Mesenchymal stem cell (in vitro differentiated cells and primary cell): ENCODE results near the gene TDRD9. TPM values are rescaled to one million over a fixed set of nuclear protein-coding genes. Genes with fewer than 3 reads are reported as not detected.

Experiments
- DNase-seq: peaks from one replicate; pipeline ENCODE4 v3.0.0-alpha.2; 2013
- H2AFZ ChIP-seq: one replicate; pipeline ENCODE4 v1.6.1; 2013; ENCODE audit warnings: low read depth, mild to moderate bottlenecking, control low read depth, inconsistent platforms, low read length, moderate library complexity
- H2AK5ac ChIP-seq: 2 replicates; pipeline ENCODE4 v1.6.1; 2013; ENCODE audit warnings: low read length, moderate library complexity, mild to moderate bottlenecking, inconsistent platforms; ENCODE audit not compliant: severe bottlenecking
- H2BK120ac ChIP-seq: one replicate; pipeline ENCODE4 v1.6.1; 2013; ENCODE audit warnings: low read depth, mild to moderate bottlenecking, inconsistent platforms, low read length, moderate library complexity
- H2BK12ac ChIP-seq, 2 experiments: one replicate each; pipeline ENCODE4 v1.6.1; 2013; ENCODE audit warnings: inconsistent platforms in 2 of 2, low read length in 2 of 2, mild to moderate bottlenecking in 2 of 2, moderate library complexity in 2 of 2, control low read depth in 1 of 2
- H2BK15ac ChIP-seq: one replicate; pipeline ENCODE4 v1.6.1; 2013; ENCODE audit warnings: mild to moderate bottlenecking, low read depth, inconsistent platforms; ENCODE audit not compliant: poor library complexity, severe bottlenecking
- H2BK5ac ChIP-seq: 2 replicates; pipeline ENCODE4 v1.6.1; 2013; ENCODE audit warnings: low read depth, mild to moderate bottlenecking, low read length, control low read depth, inconsistent platforms; ENCODE audit not compliant: poor library complexity, severe bottlenecking
- H3K14ac ChIP-seq, 2 experiments: one replicate each; pipeline ENCODE4 v1.6.1; 2013; ENCODE audit warnings: inconsistent platforms in 2 of 2, low read length in 2 of 2, control low read depth in 1 of 2, mild to moderate bottlenecking in 1 of 2, moderate library complexity in 1 of 2
- H3K18ac ChIP-seq, 2 experiments: one replicate each; pipeline ENCODE4 v1.6.1; 2013; ENCODE audit warnings: inconsistent platforms in 2 of 2, low read length in 2 of 2, control low read depth in 1 of 2, low read depth in 1 of 2, mild to moderate bottlenecking in 1 of 2
- H3K23ac ChIP-seq, 2 experiments: one replicate each; pipeline ENCODE4 v1.6.1; 2013; ENCODE audit warnings: inconsistent platforms in 2 of 2, low read length in 2 of 2, mild to moderate bottlenecking in 2 of 2, moderate library complexity in 2 of 2, control low read depth in 1 of 2
- H3K27ac ChIP-seq: 2 replicates; pipeline ENCODE4 v1.5.1; 2013; ENCODE audit warnings: mild to moderate bottlenecking, moderate library complexity, low read length, control low read depth, inconsistent platforms; ENCODE audit not compliant: poor library complexity, severe bottlenecking
- H3K27me3 ChIP-seq, 2 experiments: 2 replicates each; pipeline versions ENCODE4 v1.6.1 to v1.7.0; 2013; ENCODE audit warnings: low read length in 2 of 2, mild to moderate bottlenecking in 2 of 2, moderate library complexity in 2 of 2, control low read depth in 1 of 2, inconsistent platforms in 1 of 2; ENCODE audit not compliant: control insufficient read depth in 1 of 2, insufficient read depth in 1 of 2
- H3K36me3 ChIP-seq, 2 experiments: 2 replicates each; pipeline versions ENCODE4 v1.6.1 to v1.7.0; 2013; ENCODE audit warnings: low read length in 2 of 2, control low read depth in 1 of 2, inconsistent platforms in 1 of 2, low read depth in 1 of 2, mild to moderate bottlenecking in 1 of 2; ENCODE audit not compliant: insufficient read depth in 2 of 2, control insufficient read depth in 1 of 2
- H3K4ac ChIP-seq, 2 experiments: one replicate each; pipeline ENCODE4 v1.6.1; 2013; ENCODE audit warnings: inconsistent platforms in 2 of 2, low read length in 2 of 2, mild to moderate bottlenecking in 2 of 2, moderate library complexity in 2 of 2, control low read depth in 1 of 2, low read depth in 1 of 2
- H3K4me1 ChIP-seq: 2 replicates; pipeline ENCODE4 v1.6.1; 2013; ENCODE audit warnings: low read depth, low read length, control low read depth; ENCODE audit not compliant: control insufficient read depth, insufficient read depth
- H3K4me2 ChIP-seq: 2 replicates; pipeline ENCODE4 v1.6.1; 2013; ENCODE audit warnings: low read length, mild to moderate bottlenecking, inconsistent platforms; ENCODE audit not compliant: poor library complexity, severe bottlenecking
- H3K4me3 ChIP-seq, 2 experiments: 2 replicates each; pipeline versions ENCODE4 v1.5.1 to v1.7.0; 2013; ENCODE audit warnings: low read length in 2 of 2, mild to moderate bottlenecking in 2 of 2, control low read depth in 1 of 2, low read depth in 1 of 2; ENCODE audit not compliant: insufficient read depth in 1 of 2
- H3K79me1 ChIP-seq: replicated peaks from 2 replicates; pipeline ENCODE4 v1.6.1; 2013; ENCODE audit warnings: mild to moderate bottlenecking, control low read depth, low read length, inconsistent platforms; ENCODE audit not compliant: poor library complexity, severe bottlenecking
- H3K9ac ChIP-seq: 2 replicates; pipeline ENCODE4 v1.7.0; 2013; ENCODE audit warnings: mild to moderate bottlenecking, low read length, moderate library complexity
- H3K9me3 ChIP-seq: 2 replicates; pipeline ENCODE4 v1.7.0; 2013; ENCODE audit warnings: mild to moderate bottlenecking, low read length; ENCODE audit not compliant: control insufficient read depth
- H4K8ac ChIP-seq: one replicate; pipeline ENCODE4 v1.6.1; 2013; ENCODE audit warnings: inconsistent platforms, mild to moderate bottlenecking, low read length, moderate library complexity
- H4K91ac ChIP-seq: one replicate; pipeline ENCODE4 v1.6.1; 2013; ENCODE audit warnings: mild to moderate bottlenecking, low read length, inconsistent platforms
- WGBS: methylation state at CpG from one replicate; pipeline ENCODE4 v1.1.7; 2013; ENCODE audit warnings: mixed read lengths; 5-methylcytosine and 5-hydroxymethylcytosine counted together
- small RNA-seq: library from polyadenylated mRNA; stranded (forward); fragments of <200 nt; extraction: miRNeasy Mini kit (QIAGEN cat#:217004); gene quantifications from one replicate; pipeline ENCODE3, GENCODE V24; 2013; ENCODE audit warnings: low read depth

Gene TDRD9

DNA sequence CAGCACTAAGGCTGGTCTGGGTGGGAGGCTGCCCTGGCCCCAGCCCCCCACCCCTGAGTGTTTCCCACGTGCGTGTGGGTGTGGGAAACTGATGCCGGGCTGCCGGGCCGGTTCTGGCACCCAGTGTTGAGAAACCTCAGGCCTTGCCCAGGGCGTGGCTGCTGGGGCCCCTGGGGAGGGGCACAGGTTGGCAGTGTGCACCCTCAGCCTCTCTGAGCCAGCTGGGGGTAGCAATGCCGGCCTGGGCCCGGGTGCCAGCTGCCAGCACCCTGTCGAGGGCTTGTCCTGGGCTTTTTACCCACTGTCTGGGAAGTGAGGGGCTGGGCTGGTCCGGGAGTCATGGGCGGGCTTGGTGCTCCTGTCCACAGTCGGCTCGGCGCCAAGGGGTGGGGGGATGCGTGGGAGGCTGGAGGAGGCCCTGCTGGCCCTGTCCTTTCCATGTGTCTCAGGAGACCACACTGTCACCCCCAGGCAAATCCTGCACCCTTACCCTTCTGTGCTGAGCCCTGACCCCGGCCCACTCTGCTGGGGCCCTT is 172.9 kb downstream of the TDRD9 start:
- no peak overlapping the region for H3K23ac ChIP-seq
- H2AFZ ChIP-seq, result no peak overlapping the region
- H3K14ac ChIP-seq, result no peak overlapping the region
- no peak overlapping the region for H4K91ac ChIP-seq
- no peaks in the 10 kb centered on the region for H3K79me1 ChIP-seq
- no peak for DNase-seq
- peaks cover 2% of the 10 kb centered on the region for H3K4me1 ChIP-seq
- H3K4ac ChIP-seq, result no peak overlapping the region
- no peak overlapping the region for H2BK120ac ChIP-seq
- H3K9me3 ChIP-seq, result no peaks in the 10 kb centered on the region
- H3K4me3 ChIP-seq, result no peak overlapping the region
- no peak overlapping the region for H3K18ac ChIP-seq
- H3K27me3 ChIP-seq, result peaks cover 0 to 10% of the 10 kb centered on the region in 2 experiments
- H3K9ac ChIP-seq, result no peak overlapping the region
- no peak overlapping the region for H4K8ac ChIP-seq
- H2BK5ac ChIP-seq, result no peak overlapping the region
- H3K36me3 ChIP-seq, result no peaks in the 10 kb centered on the region
- no peak overlapping the region for H2BK15ac ChIP-seq
- H2BK12ac ChIP-seq, result no peak overlapping the region
- H3K4me2 ChIP-seq, result no peak overlapping the region
- WGBS, result 78% methylated on average over 15 of the region's 16 CpGs
- no peak overlapping the region for H2AK5ac ChIP-seq
- no peak overlapping the region for H3K27ac ChIP-seq

DNA sequence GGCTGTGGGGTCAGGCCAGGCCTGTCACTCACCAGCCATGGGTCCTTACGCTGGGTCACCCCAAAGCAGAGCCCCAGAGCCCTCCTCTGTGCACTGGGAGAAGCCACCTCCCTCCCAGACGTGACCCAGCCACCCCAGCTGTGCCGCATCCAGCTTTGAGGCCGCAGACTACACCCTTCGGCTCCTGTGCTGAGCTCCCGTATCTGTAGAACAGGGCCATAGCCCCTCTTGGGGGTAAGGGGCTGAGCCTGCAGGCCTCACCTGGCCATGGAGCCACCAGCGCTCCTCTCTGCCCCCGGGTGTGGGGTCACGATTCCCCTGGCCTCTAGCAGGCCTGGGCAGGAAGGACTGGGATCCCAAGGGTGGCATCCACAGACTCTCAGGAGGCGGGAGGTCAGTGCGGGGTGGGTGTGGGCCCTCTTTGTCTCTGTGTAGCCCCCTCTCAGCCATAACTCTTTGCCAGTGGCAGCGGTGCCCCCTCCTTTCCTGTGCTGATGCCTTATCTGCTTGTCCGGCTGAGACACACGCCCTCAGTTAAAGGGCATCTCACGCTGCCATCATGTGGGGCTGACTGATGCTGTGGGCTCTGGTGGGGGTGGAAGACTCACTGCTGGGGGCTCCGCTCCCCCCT is 173.5 kb downstream of the TDRD9 start:
- H3K4me2 ChIP-seq, result no peak overlapping the region
- WGBS, result 89% methylated on average over 13 of the region's 16 CpGs
- H3K18ac ChIP-seq, result no peak overlapping the region
- H4K91ac ChIP-seq, result no peak overlapping the region
- no peak overlapping the region for H3K27ac ChIP-seq
- peaks cover 2% of the 10 kb centered on the region for H3K4me1 ChIP-seq
- DNase-seq, result no peak
- H3K4me3 ChIP-seq, result no peak overlapping the region
- H4K8ac ChIP-seq, result no peak overlapping the region
- H2BK5ac ChIP-seq, result no peak overlapping the region
- no peak overlapping the region for H2BK12ac ChIP-seq
- H3K4ac ChIP-seq, result no peak overlapping the region
- H2AK5ac ChIP-seq, result no peak overlapping the region
- H3K9ac ChIP-seq, result no peak overlapping the region
- H2BK120ac ChIP-seq, result no peak overlapping the region
- no peak overlapping the region for H3K23ac ChIP-seq
- H3K9me3 ChIP-seq, result no peaks in the 10 kb centered on the region
- H2AFZ ChIP-seq, result no peak overlapping the region
- no peak overlapping the region for H2BK15ac ChIP-seq
- no peaks in the 10 kb centered on the region for H3K36me3 ChIP-seq
- H3K14ac ChIP-seq, result no peak overlapping the region
- H3K79me1 ChIP-seq, result no peaks in the 10 kb centered on the region
- peaks cover 0 to 5% of the 10 kb centered on the region in 2 experiments for H3K27me3 ChIP-seq

Small RNAs within 50 kb of the gene (small RNA-seq; reads per million reads assigned to genes)
- not detected for gene RN7SL634P
